Frontal cortex (tissue), 4 donors: ENCODE measurements around the gene CTNNB1. TPM values are rescaled to one million over a fixed set of nuclear protein-coding genes. Genes with fewer than 3 reads are reported as not detected.

Source experiments
- DNase-seq, 2 donors: peaks; one replicate each; pipeline ENCODE4 v3.0.0; 2012; ENCODE audit warnings: low spot score in 2 of 2
- FAIRE-seq: peaks from 2 replicates; lab custom pipeline; 2012; peaks lifted over from hg19 to GRCh38; lab: Jason Lieb, UNC
- total RNA-seq: library from RNA; depleted of rRNA; stranded (reverse); fragments of >200 nt; gene quantifications from one replicate; pipeline ENCODE4 v1.2.3, GENCODE V29; 2014
- donor health status: control.
- donor health status: control.
- donor health status: control.

The CTNNB1 gene
- 962 TPM for total RNA-seq

DNA sequence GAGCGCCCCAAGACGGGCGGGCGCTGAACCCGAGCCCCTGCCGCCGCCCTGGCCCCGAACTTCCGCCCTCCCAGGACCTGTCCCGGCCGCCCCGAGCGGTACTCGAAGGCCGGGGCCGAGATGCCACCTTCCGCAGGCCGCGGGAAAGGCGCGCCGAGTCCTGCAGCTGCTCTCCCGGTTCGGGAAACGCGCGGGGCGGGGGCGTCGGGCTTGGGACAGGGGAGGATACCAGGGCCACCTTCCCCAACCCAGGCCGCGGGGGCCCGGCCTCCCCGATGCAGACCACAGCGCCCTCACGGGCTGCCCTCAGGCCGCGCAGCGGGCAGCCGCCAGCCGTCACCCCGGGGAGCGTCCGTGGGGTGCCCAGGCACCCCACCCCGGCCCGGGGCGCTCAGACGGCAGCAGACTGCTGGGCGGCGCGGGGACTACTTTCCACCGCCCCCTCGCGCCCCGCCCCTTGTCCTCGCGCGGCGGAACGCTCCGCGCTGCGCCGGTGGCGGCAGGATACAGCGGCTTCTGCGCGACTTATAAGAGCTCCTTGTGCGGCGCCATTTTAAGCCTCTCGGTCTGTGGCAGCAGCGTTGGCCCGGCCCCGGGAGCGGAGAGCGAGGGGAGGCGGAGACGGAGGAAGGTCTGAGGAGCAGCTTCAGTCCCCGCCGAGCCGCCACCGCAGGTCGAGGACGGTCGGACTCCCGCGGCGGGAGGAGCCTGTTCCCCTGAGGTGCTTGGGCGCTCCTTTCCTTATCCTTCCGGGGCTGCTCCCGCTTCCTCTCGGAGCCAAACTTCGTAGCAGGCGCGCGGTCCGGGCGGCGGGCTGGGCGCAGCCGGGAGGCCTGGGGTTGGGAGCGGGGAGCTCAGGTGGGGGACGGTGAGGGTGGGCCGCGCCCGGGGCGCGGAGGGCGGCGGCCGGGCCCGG is at the start of gene CTNNB1:
TSS of gene CTNNB1 (plus strand) at position 556 of the 916 bp plus-strand sequence. CDS start 24,564 bp downstream, outside the sequence.
- peak; percentile 79 to 88 for DNase-seq
- FAIRE-seq = no peak

DNA sequence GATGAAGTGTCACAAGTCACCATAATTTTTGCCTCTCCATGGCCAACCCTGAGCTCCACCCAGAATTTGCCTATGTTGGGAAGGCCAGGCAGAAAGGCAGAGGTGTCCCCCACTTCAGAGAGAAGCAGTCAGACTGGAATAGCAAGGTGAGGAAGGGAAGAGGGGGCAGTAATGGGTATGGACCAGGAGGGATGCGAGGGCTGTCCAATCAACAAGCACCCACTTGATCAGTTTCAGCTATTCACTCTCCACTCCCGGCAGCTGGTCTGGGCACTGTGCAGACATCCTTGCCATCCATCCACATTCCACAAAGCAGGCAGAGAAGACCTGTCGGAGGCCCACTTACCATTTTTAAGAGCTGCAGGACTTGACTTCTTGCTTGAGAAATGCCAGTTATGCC is 43.5 kb upstream of the CTNNB1 start:
- FAIRE-seq (no peak), DNase-seq (no peak)

DNA sequence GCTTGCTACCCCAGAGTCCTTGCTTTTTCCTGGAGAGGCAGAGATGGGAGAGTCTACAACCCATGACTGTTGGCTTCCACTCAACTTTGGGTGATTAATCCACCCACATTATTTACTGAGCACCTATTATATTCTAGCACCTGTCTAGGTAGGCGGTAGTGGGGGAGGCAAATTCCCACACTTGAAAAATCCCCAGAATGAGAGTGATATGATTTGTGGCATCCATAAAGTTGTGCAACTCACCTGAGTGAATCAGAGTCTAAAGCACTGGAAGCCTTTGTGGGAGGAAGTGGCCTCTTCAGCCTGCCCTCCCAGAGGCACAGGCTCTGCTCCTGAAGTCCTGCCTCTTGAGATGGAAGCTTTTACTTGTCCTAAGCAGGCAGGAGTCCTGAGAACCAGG is 40.4 kb upstream of the CTNNB1 start:
- DNase-seq (no peak), FAIRE-seq (no peak)

DNA sequence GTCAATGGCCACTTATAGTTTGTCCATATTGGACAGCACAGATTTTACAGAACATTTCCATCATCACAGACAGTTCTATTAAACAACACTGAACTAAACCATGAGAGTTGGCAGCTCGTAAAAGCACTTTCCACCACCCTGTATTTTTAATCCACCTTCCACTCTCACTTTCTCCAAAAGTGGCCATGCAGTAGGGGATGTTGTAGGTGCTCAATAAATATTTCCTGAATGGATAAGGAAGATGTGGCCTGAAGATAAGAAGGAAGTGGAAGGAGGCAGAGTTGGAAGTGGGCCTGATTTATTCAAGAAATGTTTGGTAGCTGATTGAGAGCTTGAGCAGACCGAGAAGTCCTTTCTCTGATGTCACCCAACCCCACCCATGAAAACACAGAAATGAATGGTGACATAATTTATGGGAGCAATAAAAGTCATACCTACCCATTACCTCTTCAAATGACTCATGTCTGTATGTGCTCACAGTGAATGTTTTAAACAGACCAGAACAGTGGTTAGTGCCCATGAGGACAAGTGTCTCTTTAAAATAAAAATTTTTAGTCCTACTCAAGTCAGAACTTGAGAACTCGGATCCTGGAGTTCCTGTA is 39.6 kb upstream of the CTNNB1 start:
- DNase-seq (no peak), FAIRE-seq (no peak)

DNA sequence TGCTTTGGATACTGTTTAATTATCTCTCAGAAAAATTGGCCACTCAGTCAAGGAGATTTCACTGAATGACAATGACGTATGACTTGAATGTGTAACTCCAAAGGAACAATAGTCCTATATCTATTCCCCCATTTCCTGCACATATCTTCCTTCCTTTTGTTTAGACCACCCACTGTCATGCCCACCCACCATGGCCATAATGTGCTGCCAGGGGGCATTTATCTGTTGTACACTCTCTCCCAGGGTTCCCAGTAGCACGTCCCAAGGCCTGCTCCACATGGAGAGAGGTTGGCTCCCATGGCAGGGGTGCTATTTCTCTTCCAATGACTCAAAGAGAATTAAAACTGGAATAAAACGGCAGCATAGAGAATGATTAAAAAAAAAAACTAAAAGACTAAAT is 36.8 kb upstream of the CTNNB1 start:
- DNase-seq (no peak), FAIRE-seq (no peak)

DNA sequence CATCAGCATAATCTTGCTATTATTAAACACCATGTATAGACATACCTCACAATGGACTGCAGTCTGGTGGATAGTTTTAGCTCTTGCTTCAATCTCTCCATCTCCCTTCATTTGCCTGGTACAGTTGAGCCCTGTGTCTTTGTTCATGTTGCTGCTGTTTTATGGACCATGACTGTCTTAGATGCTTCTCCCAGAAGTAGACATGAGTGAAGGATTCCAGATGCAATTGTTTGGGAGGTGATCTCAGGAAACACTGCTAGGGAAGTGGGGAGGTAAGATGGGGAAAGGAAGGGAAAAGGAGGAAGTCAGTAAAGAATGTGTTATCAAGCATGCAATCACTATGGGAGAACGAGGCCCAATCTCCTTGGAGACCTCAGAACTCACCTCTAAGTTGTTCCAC is 36.3 kb upstream of the CTNNB1 start:
- DNase-seq = no peak
- FAIRE-seq = no peak

DNA sequence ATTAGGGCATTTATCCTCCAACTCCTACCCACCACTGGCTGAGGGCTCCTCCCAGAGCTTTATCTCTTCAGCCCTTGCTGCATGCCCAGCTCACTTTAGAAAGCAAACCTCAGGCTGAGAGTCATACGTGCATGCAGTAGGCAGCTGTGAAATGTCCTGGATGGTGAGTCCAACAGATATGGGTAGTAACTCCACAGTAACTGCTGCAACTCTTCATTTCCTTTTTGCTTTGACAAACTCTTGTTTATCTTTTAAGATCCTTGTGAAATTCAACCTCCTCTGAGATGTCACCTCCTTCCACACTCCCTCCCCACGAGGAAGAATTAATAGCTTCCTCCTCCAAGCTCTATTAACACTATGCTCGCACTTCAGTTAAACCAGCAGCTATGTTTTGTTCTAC is 35.9 kb upstream of the CTNNB1 start:
- no peak for FAIRE-seq
- no peak for DNase-seq

DNA sequence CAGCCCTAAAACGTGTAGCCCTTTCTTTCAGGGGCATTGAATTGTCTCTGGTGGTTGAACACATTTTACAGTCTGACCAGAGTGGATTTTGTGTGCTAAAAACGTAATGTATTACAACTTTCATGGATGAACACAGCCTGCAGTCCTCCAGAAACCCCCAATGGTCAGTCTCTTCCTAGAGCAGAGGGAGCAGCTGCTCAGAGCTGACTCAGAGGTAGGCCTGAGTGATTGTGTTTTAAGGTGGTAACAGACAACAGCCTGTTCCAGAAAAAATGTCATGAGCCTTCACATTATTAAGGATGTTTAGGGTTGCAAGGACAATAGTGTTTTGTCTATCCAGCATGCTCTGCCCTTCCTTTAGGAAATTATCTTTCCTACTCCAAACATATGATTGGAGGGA is 34.5 kb upstream of the CTNNB1 start:
- no peak for FAIRE-seq
- no peak for DNase-seq

DNA sequence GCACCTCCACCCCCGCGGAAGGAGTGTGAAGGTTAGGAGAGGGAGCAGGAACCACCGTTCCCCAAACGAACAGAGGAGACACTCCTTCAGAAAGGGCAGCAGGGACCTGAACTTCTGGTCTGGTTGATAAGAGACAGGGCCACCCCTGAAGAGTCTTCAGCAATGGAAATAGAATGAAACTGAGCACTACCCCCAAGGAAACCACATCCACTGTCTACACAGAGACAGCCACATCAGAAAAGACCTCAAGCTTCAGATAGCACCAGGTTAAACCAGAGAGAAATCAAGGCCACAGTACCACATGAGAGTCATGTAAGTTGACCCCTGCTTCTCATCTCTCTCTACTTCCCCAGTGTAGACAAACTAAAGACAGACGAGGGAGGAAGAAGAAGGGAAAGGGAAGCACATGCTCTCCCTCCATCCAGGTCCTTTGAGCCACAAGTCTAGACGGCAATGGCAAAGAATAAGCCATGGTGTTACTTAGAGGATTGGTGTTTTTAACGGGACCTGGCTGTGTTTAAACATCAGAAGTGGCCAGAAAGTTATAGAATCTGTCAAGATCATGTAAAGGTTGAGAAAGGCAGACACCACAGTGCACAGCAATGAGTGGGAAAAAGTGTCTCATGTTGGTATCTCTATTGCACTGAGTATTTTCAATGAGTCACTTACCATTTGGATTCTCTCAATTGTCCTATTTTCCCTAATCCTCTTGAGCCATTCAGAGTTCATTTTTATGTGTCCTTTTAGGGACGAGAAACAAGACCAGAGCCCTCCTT is 31.4 kb upstream of the CTNNB1 start:
- DNase-seq = no peak
- FAIRE-seq = no peak

DNA sequence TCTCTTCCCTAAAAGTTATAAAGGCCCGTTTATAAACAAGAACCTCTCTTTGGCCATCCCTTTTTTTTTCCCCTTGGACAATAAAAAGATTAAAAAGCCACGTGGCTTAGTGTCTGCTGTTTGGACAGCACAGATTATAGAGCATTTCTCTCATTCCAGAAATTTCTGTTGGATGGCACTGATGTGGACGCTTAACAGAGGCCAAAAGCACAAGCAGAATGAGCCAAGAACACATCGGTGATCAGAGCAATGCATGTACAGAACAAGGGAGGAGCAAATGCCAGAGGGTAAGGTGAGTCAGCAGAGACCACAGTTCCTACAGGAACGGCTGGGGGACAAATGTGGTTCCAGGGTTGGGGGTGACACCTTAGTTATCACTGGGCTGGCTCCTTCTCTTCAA is 30.3 kb upstream of the CTNNB1 start:
- DNase-seq = no peak
- FAIRE-seq = no peak

DNA sequence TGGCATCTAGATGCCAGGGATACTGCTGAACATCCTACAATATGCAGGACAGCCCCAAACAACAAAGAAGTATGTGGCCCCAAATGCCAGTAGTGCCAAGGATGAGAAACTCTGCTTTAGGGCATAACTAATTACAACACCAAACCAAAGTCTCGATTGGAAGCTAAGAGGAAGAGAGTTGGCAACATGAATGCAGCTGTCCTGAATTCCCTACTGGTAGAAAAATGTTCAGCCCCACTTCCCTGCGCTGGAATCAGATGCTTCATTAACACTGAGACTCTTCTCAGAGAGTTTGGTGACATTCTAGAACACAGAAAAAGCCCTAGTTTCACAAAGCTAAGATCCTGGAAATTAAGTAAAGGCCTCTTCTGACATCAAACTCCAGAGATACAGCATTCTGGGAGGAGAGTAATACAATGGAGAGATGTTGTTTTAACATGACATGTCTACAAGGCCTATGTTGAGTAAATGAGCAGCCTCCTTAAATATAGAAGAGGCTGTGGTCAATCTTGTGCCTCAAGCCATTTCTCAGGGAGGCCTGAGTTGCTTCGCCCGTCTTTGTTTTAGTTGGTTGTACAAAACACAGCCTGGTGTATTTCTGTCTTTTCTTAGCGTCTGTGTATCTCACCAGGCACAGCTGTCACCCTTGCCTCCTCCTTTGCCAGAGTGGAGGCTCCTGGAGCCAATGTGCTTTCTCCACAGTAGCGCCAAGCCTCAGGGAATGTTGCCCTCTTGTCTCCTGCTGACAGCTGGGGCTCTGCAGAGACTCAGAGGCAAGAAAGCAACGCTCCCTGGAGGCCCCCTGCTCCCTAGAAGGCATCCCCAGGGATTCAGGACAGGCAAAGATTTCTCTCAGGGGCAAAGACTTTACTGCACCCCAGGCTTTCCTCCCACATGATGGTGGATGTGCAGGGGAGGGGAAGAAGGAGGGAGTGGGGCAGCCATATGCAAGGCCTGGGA is 25.1 kb upstream of the CTNNB1 start:
- FAIRE-seq = no peak
- DNase-seq = no peak

DNA sequence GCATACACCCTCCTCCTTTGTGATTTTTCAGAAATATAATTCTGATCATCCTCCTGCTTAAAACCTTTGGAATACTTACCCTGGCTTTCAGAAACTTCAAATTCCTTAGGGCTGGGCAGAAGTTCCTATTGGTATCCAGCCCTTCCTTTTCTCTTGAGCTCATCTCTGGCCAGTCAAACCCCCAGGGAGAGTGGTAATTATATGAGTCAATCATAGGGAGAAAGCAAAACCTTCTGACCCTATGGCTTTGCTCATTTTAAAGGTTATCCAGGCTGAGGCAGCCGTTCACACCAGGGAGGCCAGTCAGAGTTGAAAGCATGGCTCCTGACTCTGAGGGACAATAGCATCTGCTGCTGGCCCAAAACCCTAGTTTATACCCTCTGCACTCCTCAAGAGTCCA is 23.9 kb upstream of the CTNNB1 start:
- no peak for DNase-seq

DNA sequence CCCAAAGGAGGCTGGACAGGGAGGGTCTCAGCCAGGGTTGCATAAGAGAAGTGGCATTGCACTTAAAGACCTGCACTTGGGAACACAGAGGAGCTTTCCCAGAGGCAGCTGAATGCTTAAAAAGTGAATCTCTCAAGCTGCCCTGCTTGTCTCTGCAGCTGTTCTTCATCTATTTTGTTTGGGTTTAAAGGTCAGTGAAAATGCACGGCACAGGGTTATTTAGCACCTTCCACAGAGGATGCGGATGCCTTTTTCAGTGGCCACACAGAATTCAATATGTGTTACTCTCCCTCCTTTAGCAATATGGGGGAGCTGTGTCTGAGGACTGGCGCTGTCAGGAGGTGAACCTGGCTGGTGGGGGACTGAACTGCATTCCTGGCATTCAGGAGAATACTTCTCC is 22.7 kb upstream of the CTNNB1 start:
- no peak for DNase-seq
- no peak for FAIRE-seq

More for the DNA sequence above, 23.9 kb upstream of the CTNNB1 start:
- no peak for FAIRE-seq

DNA sequence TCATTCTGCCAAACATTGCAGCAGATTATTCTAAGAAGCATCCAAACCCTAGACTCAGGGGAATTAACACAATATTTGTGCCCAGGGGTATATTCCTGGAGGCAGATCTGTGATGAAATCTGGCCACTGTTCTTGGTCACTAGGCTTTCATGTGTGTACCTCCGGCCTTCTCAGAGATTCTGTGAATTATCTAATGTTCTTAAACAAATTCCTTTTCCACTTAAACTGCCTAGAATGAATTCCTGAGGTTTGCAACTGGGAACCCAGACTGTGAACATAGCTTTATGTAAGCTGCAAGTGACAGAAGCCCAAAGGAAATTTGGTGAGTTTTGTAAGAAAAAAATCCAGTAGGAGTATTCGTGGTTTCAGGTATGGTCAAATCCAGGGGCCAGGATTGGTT is 20.7 kb upstream of the CTNNB1 start:
- no peak for FAIRE-seq

DNA sequence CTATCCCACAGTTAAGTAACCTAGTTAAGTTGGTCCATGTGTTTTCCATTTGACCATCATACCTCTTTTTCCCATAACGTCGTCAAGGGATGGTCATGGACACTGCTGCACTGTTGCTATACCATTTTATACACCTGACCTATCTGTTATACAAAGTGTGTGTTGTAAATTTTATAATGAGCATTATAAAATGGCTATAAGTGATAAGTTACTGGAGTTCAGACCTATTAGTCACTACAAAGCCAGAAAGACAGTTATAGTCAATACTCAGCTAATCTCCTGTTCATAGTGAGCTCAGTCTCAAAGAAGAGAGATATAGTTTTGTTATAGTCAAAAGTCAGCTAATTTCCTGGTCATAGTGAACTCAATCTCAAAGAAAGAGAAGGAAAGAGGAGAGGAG is 18.9 kb upstream of the CTNNB1 start:
- FAIRE-seq (no peak), DNase-seq (no peak)

More for the DNA sequence above, 20.7 kb upstream of the CTNNB1 start:
- no peak for DNase-seq

DNA sequence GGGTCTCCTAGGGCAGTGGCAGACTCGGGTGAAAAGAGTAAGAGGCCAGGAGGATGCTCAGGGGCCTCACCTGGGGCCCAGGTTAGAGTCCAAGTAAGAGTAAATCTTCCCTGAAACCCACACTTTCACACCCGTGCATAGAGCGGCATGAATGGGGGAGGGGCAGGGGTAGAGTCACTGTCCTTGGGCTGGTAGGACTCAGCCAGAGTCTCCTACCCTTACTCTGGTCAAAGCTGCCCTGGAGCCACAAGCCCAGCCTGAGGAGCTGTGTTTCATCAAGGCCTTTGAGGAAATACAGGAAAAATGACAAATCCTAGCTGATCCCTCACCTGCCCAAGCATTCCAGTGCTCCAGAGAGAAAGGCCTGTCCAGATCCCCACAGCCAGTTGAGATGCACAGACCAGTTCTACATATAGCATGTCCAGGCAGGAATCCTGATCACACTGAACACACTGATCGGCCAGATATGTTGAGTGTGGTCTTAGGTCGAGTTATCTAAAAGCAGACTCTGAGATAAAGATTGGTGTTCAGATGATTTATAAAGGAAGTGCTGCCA is 16.7 kb upstream of the CTNNB1 start:
- FAIRE-seq = no peak
- no peak for DNase-seq

DNA sequence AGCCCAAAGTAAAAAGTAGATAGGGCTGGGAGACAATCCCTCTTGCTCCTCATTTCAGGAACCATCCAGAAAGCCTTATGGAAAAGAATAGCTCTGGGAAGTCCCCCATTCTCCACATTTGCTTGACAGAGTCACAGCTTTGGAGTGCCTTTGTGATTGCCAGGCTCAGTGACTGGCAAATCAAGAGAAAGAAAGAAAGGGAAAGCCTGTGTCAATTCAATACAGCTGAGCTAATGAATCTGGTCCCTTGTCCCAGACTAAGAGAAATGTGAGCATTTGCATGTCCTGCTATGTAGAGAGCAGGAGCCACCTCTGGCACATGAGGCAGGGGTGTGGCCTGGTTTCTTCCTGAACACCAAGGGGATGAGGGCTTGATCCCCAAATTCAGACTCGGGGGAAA is 14.9 kb upstream of the CTNNB1 start:
- FAIRE-seq = no peak
- DNase-seq = no peak

DNA sequence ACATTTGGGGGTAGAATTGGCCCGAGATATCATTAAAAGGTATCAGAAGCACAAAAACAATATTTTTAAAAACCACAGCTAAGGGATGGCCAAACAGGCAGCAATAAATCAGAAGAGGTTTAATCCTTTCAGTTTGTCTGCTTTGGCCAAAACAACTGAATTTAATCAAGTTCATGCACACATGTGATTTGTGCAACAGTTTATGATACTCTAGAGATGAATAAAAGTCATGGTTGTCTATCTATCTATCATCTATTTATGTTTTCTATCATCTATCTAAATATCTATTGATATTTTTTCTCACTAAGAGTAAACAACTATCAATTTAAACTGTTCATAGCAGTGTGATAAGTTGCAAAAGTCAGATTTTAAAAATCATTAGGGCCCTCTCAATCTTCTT is 13.0 kb upstream of the CTNNB1 start:
- no peak for DNase-seq
- no peak for FAIRE-seq

DNA sequence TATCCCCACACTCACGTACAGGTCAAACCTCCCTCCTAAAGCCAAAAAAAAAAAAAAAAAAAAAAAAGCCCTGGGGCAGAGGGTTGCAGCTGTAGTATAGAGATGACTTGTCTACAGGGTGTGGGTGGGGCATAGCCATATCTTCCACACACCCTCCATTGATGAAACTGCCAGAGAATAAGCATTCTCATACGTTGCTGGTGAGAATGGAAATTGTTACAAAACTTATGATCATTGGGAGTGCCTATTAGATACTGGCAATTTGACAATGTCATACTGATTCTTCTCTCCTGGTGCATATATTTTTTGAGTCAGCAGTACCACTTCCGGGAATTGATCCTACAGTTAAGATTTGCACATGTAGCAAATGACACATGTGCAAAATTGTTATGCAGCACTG is 11.0 kb upstream of the CTNNB1 start:
- no peak for FAIRE-seq
- no peak for DNase-seq
